NCI-H1694 (cell line): ENCODE data around the gene ZBTB11.
"Not testable (repeated sequence)": the region's sequence is repeated elsewhere in the genome, so short reads cannot be mapped to it uniquely, and the experiment has no call there.

ENCODE experiments used
- DNase-seq: peaks from one replicate; lab custom pipeline; 2025; lab: John Stamatoyannopoulos, UW

ZBTB11 gene

GRCh38 chr3:101690972-101691371 lies 14.0 kb upstream of the ZBTB11 start:
- DNase-seq, result no peak

GRCh38 chr3:101689286-101689685 lies 12.4 kb upstream of the ZBTB11 start:
- DNase-seq, result no peak

- no peak for DNase-seq
These were observed 10.4 kb upstream of the ZBTB11 start for GRCh38 chr3:101687142-101687931.

- DNase-seq, result no peak
These were observed 9.0 kb upstream of the ZBTB11 start for GRCh38 chr3:101685870-101686307.

- no peak for DNase-seq
These were observed 8.1 kb upstream of the ZBTB11 start for GRCh38 chr3:101685050-101685400.

GRCh38 chr3:101680466-101680865 lies 3.5 kb upstream of the ZBTB11 start:
- DNase-seq, result no peak

GRCh38 chr3:101678837-101679236 lies 1.9 kb upstream of the ZBTB11 start:
- DNase-seq, result not testable (repeated sequence)

- DNase-seq, result no peak
These were observed 729 bp upstream of the ZBTB11 start for GRCh38 chr3:101677436-101678286.

GRCh38 chr3:101676216-101676764 lies 642 bp downstream of the ZBTB11 start:
- no peak for DNase-seq

GRCh38 chr3:101675709-101676215 lies 1.2 kb downstream of the ZBTB11 start:
- no peak for DNase-seq

- DNase-seq, result no peak
These were observed 2.4 kb downstream of the ZBTB11 start for GRCh38 chr3:101674518-101674917.

- DNase-seq, result no peak
These were observed 3.0 kb downstream of the ZBTB11 start for GRCh38 chr3:101673953-101674352.

GRCh38 chr3:101671014-101671413 lies 5.9 kb downstream of the ZBTB11 start:
- no peak for DNase-seq

- no peak for DNase-seq
These were observed 9.1 kb downstream of the ZBTB11 start for GRCh38 chr3:101667844-101668243.

- no peak for DNase-seq
These were observed 9.6 kb downstream of the ZBTB11 start for GRCh38 chr3:101667331-101667730.

- no peak for DNase-seq
These were observed 11.1 kb downstream of the ZBTB11 start for GRCh38 chr3:101665851-101666250.

GRCh38 chr3:101665357-101665756 lies 11.6 kb downstream of the ZBTB11 start:
- DNase-seq, result no peak

- DNase-seq, result no peak
These were observed 16.2 kb downstream of the ZBTB11 start for GRCh38 chr3:101660714-101661113.

GRCh38 chr3:101656651-101657050 lies 20.3 kb downstream of the ZBTB11 start:
- no peak for DNase-seq

GRCh38 chr3:101646726-101647125 lies 30.2 kb downstream of the ZBTB11 start:
- no peak for DNase-seq

GRCh38 chr3:101643861-101644613 lies 32.9 kb downstream of the ZBTB11 start:
- DNase-seq, result no peak
